Ovary (tissue), 3 donors: Measurements from ENCODE around the gene GOLT1A.

Experiments
- EP300 ChIP-seq: sonication (generic); formaldehyde crosslinking; IDR thresholded peaks from one replicate; pipeline ENCODE4 v1.6.1; 2017; ENCODE audit warnings: antibody characterized with exemption
- POLR2A ChIP-seq: fragments of 450-650 bp; IDR thresholded peaks from one replicate; pipeline ENCODE4 v1.6.1; 2017; ENCODE audit warnings: antibody characterized with exemption, mild to moderate bottlenecking, moderate library complexity
- TF ChIP-seq, protein P1 (sequence below), 3 donors: fragments of 450-650 bp in 2 of 3; fragments of 200-600 bp in 1 of 3; IDR thresholded peaks; one replicate each; pipeline versions ENCODE4 v1.5.1 to v1.8.0; 2016 to 2022; ENCODE audit warnings: antibody characterized with exemption in 3 of 3, mild to moderate bottlenecking in 1 of 3
- donor health status: DM: no; HTN: no; CAD: no.

GRCh38 chr1:204250428-204251030 lies 36.7 kb upstream of the GOLT1A start:
- TF ChIP-seq, protein P1, sequence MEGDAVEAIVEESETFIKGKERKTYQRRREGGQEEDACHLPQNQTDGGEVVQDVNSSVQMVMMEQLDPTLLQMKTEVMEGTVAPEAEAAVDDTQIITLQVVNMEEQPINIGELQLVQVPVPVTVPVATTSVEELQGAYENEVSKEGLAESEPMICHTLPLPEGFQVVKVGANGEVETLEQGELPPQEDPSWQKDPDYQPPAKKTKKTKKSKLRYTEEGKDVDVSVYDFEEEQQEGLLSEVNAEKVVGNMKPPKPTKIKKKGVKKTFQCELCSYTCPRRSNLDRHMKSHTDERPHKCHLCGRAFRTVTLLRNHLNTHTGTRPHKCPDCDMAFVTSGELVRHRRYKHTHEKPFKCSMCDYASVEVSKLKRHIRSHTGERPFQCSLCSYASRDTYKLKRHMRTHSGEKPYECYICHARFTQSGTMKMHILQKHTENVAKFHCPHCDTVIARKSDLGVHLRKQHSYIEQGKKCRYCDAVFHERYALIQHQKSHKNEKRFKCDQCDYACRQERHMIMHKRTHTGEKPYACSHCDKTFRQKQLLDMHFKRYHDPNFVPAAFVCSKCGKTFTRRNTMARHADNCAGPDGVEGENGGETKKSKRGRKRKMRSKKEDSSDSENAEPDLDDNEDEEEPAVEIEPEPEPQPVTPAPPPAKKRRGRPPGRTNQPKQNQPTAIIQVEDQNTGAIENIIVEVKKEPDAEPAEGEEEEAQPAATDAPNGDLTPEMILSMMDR (IDR thresholded peaks at IDR 0.05): no peak
- TF ChIP-seq EP300: no peak
- no peak for TF ChIP-seq POLR2A
